Neural cell (in vitro differentiated cells): ENCODE results near the gene MAPK1.
"Not testable (repeated sequence)": the region's sequence is repeated elsewhere in the genome, so short reads cannot be mapped to it uniquely, and the experiment has no call there.

Experiments used
- EP300 ChIP-seq: fragments of 450-650 bp; conservative IDR thresholded peaks from 2 replicates; pipeline ENCODE4 v1.6.1; 2014; ENCODE audit warnings: antibody characterized with exemption, mild to moderate bottlenecking, moderate library complexity; ENCODE audit not compliant: poor library complexity, severe bottlenecking
- EZH2 ChIP-seq: fragments of 200-600, 300-800 bp; shearing (Covaris generic), sonication (generic); IDR thresholded peaks from 2 replicates; pipeline ENCODE4 v1.6.1; 2014; ENCODE audit warnings: antibody characterized with exemption, low read length, borderline replicate concordance, mild to moderate bottlenecking; ENCODE audit not compliant: insufficient read depth, poor library complexity, severe bottlenecking
- MXI1 ChIP-seq: fragments of 450-650 bp; conservative IDR thresholded peaks from 2 replicates; pipeline ENCODE4 v1.6.1; 2014; ENCODE audit warnings: antibody characterized with exemption, mild to moderate bottlenecking; ENCODE audit not compliant: poor library complexity, severe bottlenecking
- POLR2AphosphoS5 ChIP-seq: IDR thresholded peaks from 2 replicates; pipeline ENCODE4 v1.6.1; 2012
- SMC3 ChIP-seq: fragments of 450-650 bp; conservative IDR thresholded peaks from 2 replicates; pipeline ENCODE4 v1.6.1; 2014; ENCODE audit warnings: antibody characterized with exemption, mild to moderate bottlenecking, moderate library complexity; ENCODE audit not compliant: poor library complexity
- TAF1 ChIP-seq: IDR thresholded peaks from 2 replicates; pipeline ENCODE4 v1.6.1; 2012; ENCODE audit warnings: low read depth
- TF ChIP-seq, protein P1 (sequence below): fragments of 450-650 bp; IDR thresholded peaks from 2 replicates; pipeline ENCODE4 v1.5.1; 2014; ENCODE audit warnings: antibody characterized with exemption, mild to moderate bottlenecking, moderate library complexity; ENCODE audit not compliant: poor library complexity, severe bottlenecking
- TF ChIP-seq, protein P2 (sequence below): IDR thresholded peaks from 2 replicates; pipeline ENCODE4 v1.6.1; 2012; ENCODE audit warnings: borderline replicate concordance

- not testable (repeated sequence) for TF ChIP-seq TAF1, EZH2, EP300, POLR2AphosphoS5, MXI1, SMC3
- TF ChIP-seq, protein P1, sequence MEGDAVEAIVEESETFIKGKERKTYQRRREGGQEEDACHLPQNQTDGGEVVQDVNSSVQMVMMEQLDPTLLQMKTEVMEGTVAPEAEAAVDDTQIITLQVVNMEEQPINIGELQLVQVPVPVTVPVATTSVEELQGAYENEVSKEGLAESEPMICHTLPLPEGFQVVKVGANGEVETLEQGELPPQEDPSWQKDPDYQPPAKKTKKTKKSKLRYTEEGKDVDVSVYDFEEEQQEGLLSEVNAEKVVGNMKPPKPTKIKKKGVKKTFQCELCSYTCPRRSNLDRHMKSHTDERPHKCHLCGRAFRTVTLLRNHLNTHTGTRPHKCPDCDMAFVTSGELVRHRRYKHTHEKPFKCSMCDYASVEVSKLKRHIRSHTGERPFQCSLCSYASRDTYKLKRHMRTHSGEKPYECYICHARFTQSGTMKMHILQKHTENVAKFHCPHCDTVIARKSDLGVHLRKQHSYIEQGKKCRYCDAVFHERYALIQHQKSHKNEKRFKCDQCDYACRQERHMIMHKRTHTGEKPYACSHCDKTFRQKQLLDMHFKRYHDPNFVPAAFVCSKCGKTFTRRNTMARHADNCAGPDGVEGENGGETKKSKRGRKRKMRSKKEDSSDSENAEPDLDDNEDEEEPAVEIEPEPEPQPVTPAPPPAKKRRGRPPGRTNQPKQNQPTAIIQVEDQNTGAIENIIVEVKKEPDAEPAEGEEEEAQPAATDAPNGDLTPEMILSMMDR = not testable (repeated sequence)
- TF ChIP-seq, protein P2, sequence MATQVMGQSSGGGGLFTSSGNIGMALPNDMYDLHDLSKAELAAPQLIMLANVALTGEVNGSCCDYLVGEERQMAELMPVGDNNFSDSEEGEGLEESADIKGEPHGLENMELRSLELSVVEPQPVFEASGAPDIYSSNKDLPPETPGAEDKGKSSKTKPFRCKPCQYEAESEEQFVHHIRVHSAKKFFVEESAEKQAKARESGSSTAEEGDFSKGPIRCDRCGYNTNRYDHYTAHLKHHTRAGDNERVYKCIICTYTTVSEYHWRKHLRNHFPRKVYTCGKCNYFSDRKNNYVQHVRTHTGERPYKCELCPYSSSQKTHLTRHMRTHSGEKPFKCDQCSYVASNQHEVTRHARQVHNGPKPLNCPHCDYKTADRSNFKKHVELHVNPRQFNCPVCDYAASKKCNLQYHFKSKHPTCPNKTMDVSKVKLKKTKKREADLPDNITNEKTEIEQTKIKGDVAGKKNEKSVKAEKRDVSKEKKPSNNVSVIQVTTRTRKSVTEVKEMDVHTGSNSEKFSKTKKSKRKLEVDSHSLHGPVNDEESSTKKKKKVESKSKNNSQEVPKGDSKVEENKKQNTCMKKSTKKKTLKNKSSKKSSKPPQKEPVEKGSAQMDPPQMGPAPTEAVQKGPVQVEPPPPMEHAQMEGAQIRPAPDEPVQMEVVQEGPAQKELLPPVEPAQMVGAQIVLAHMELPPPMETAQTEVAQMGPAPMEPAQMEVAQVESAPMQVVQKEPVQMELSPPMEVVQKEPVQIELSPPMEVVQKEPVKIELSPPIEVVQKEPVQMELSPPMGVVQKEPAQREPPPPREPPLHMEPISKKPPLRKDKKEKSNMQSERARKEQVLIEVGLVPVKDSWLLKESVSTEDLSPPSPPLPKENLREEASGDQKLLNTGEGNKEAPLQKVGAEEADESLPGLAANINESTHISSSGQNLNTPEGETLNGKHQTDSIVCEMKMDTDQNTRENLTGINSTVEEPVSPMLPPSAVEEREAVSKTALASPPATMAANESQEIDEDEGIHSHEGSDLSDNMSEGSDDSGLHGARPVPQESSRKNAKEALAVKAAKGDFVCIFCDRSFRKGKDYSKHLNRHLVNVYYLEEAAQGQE = not testable (repeated sequence)
Observed at GRCh38 chr22:21744917-21745316, 122.5 kb downstream of the MAPK1 start.
